ENCODE results near the gene MORN1. TPM values are rescaled to one million over a fixed set of nuclear protein-coding genes. Genes with fewer than 3 reads are reported as not detected.

Gene MORN1
- polyA plus RNA-seq, 3 donors = 9.1 to 9.5 (median 9.2) TPM

DNA sequence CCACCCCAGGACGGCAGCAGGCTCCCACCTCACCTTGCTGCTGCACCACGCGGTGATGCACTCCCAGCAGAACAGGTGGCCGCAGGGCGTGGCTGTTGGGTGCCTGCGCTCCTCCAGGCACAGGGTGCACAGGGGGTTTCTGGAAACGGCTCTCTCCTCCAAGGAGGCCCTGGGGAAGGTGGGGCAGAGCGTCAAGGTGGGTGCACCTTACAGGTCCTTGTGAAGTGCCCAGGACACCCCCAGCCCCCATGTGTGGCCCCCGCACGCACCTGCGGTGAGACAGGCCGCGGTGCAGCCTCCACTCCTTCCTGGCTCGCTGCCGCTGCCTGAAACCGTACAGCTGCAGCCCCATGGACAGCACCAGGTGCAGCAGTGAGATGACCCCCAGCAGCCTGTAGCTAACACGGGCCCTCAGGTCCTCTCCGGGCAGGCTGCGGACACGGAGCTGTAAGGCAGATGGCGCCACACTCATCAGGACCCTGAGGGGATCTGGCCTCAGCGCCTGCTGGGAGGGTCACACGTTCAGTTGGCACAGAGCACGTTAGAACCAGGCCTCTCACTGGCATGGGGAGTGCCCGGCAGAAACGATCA is 15.2 kb upstream of the MORN1 start:
- no peak for DNase-seq (ENCODE audit: low read depth in 3 of 3, low spot score in 2 of 3)

DNA sequence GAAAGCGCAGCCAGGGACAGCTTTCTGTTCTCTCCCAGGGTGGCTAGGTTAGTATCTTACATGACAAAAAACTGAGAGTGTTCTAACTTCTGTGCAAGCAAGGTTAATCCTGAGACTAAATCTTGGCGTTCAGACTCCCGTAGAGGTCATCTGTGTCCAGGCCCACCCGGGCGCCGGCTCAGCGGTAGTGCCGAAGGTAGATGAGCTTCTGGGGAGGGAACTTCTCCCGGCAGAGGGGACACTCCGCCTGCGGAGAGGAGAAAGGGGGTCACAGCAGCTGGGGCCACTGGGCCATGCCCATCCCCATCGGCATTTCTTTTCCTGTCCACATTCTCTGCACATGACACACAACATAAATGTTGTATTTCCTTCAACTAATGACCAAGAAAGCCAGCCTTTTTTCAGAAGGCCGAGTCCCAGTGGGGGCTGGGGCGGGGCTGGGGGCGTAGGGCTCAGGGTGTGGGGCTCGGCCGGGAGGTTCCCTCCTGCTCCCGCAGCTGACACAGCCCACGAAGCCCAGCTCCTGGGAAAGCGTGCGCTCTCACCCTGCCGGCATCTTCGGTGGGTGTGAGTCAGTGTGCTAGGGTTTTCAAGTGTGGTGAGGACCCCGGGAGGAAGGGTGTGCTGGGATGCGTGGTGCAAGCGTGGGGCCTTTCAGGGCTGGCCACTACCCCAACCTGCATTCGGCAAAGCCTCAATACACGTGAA is 14.4 kb upstream of the MORN1 start:
- no peak for DNase-seq (ENCODE audit: low read depth in 3 of 3, low spot score in 2 of 3)

- no peak for DNase-seq (ENCODE audit: low read depth in 3 of 3, low spot score in 2 of 3)
Observed at GRCh38 chr1:2404890-2405511, 13.6 kb upstream of the MORN1 start.

DNA sequence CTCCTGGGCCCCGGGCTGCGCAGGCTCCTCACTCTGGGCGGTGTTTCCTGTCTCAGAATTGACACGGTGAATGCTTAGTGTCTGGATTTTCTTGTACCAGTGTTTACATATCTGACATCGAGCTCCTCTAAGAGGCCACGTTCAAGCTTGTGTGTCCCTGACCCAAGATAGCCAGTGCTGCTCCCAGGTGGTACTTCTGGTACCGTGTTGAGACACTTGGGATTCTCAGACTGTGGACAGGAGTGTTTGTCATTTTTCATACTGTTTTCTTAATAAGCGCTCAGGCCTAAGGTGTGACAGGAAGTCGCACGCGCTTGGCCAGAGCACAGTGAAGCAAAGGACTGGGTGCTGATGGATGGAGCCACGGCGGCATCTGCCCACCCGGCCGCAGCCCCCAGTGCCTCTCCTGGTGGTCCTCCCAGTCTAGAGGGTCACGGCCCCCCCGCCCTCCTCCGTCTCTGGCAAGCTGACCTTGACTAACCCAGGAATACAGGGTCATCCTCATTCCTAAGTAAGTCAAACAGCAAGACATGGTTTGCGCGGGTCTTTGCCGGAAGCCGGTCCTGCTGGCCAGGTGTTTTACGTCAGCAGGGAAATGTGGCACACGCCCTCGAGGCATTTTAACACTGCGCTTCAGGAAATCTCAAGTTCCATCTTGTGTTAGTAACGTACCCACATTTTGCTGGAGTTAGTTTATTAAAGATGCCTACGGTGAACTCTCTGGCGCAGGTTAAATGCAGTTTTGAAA is 13.0 kb upstream of the MORN1 start:
- DNase-seq (ENCODE audit: low read depth in 3 of 3, low spot score in 2 of 3) = no peak

- DNase-seq (ENCODE audit: low read depth in 3 of 3, low spot score in 2 of 3) = no peak
Observed at GRCh38 chr1:2403273-2403672, 11.9 kb upstream of the MORN1 start.

GRCh38 chr1:2402420-2402819 is 11.1 kb upstream of the MORN1 start:
- no peak for DNase-seq (ENCODE audit: low read depth in 3 of 3, low spot score in 2 of 3)

DNA sequence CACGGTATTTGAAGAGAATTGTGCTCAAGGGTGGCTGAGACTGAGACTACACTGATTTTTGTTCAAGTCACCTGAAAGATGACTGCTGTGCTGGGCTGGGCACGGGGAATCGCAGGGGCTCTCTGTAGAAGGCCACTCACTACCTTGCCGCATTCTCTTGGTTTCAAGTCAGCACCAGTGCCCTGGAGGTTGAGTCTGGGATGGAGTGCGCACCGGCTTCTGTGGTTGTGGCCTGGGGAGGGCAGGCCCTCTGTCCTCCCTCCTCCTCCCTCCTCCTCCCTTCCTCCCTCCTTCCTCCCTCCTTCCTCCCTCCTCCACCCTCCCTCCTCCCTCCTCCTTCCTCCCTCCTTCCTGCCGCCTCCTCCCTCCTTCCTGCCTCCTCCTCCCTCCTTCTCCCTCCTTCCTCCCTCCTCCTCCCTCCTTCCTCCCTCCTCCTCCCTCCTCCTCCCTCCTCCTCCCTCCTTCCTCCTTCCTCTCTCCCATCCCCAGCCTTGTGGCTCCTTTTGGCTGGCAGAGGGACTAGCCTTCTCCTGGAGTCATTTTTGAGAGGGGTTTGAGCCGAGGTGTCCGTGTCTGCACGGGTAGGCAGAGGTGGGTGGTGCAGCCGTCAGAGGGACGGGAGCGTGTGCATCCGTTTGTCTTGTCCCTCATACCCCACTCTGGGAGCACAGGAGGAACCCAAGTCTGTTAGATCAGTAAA is 9.7 kb upstream of the MORN1 start:
- DNase-seq (ENCODE audit: low read depth in 3 of 3, low spot score in 2 of 3) = no peak

GRCh38 chr1:2400576-2400909 is 9.2 kb upstream of the MORN1 start:
- no peak for DNase-seq (ENCODE audit: low read depth in 3 of 3, low spot score in 2 of 3)

DNA sequence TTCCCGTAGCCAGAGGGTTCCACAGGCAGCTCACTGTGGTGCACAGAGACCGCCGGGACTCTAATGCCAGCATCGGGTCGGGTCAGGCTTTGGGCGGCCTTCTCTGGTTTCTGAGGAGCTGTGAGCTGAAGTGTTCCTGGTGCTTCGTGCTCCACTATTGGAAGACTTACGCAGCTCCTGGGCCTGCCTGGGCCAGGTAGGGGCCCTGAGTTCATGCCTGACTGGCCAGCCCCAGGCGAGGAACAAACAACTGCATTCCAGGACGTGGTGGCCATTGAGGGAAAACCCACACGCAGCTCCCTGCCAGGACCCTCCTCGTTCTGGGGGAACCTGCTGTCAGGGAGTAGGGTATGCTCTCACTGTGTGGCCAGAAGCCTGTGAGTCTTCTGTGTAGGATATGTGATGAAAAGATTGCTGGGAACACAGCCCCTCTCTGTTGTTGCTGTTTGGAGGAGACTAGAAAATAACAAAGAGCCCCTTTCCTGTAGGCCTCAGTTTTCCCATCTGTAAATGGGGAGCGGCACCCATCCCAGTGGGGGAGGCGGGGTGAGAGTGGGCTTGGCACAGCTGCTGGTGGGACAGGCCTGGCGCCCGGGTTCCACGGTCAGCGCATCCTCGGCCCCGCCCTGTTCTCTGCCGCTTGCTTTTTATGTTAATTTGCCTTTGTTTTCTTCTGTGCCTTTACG is 8.7 kb upstream of the MORN1 start:
- no peak for DNase-seq (ENCODE audit: low read depth in 3 of 3, low spot score in 2 of 3)

- DNase-seq (ENCODE audit: low read depth in 3 of 3, low spot score in 2 of 3) = no peak
Observed at GRCh38 chr1:2398871-2399270, 7.5 kb upstream of the MORN1 start.

GRCh38 chr1:2397007-2397679 is 5.8 kb upstream of the MORN1 start:
- DNase-seq (ENCODE audit: low read depth in 3 of 3, low spot score in 2 of 3) = no peak

GRCh38 chr1:2396476-2396875 is 5.1 kb upstream of the MORN1 start:
- DNase-seq (ENCODE audit: low read depth in 3 of 3, low spot score in 2 of 3) = no peak

- no peak for DNase-seq (ENCODE audit: low read depth in 3 of 3, low spot score in 2 of 3)
Observed at GRCh38 chr1:2396059-2396458, 4.7 kb upstream of the MORN1 start.

DNA sequence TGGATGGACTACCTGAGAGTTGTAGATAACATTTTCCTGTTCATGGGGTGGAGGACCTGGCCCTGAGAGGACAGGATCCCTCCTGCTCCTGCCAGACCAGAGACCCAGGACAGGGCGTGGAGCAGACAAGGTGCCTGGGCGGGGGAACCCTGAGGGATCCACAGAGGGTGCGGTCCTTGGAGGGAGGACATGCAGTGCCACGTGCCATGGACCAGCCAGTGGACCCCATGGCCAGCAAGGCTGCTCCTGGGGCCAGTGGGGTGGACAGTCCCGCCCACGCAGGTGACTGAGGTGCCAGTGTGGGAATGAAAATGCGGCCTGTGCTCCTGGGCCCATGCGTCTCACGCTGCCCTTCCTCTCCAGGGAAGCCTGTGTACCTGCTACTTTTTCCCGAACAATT is 3.9 kb upstream of the MORN1 start:
- DNase-seq (ENCODE audit: low read depth in 3 of 3, low spot score in 2 of 3) = no peak

GRCh38 chr1:2394761-2395160 is 3.4 kb upstream of the MORN1 start:
- no peak for DNase-seq (ENCODE audit: low read depth in 3 of 3, low spot score in 2 of 3)

DNA sequence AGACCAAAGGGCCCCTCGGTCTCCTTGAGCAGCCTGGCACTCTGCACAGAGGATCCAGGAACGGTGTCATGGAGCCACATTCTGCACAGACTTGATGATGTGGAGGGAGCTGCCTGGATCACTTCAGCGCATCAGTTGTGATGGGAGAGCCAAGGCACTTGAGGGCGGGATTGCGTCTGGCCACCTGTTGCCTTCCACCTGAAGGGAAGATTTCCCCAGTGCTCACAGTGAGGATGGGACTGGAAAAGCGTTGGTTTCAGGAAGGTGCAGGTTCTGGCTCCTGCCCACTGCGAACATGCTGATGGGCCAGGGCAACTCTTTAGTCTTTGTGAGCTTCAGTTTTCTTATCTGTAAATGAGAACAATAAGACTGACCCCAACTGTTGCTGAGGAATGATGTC is 2.9 kb upstream of the MORN1 start:
- no peak for DNase-seq (ENCODE audit: low read depth in 3 of 3, low spot score in 2 of 3)

GRCh38 chr1:2393471-2393877 is 2.1 kb upstream of the MORN1 start:
- DNase-seq (ENCODE audit: low read depth in 3 of 3, low spot score in 2 of 3) = no peak

DNA sequence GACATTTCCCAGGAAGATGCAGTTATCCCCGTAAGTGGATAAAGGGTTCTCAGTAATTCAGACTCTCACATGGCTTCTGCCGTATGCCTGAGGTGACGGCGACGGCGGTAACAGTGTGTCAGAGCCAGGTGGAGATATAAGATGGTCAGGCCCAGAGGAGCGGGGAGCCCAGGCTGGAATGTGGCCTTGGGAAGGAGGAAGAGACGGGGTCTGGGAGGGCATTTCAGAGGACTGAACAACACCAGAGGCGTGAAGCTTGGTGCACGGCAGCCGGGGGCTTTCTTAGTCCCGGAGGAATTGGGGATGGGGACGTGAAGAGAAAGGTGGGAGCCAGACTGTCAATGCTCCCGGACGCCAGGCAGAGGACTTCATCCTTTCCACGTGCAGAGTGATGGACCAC is 1.3 kb upstream of the MORN1 start:
- no peak for DNase-seq (ENCODE audit: low read depth in 3 of 3, low spot score in 2 of 3)

GRCh38 chr1:2391931-2392509 is 666 bp upstream of the MORN1 start:
- no peak for DNase-seq (ENCODE audit: low read depth in 3 of 3, low spot score in 2 of 3)

- no peak for DNase-seq (ENCODE audit: low read depth in 3 of 3, low spot score in 2 of 3)
Observed at GRCh38 chr1:2389644-2390043, 1.7 kb downstream of the MORN1 start.

All from right renal cortex interstitium (tissue), 3 donors.